ENCODE results near the gene CRTC3. TPM values are rescaled to one million over a fixed set of nuclear protein-coding genes. Genes with fewer than 3 reads are reported as not detected.

CRTC3 gene
- total RNA-seq, 3 donors from 2014 or later, result 21.6 to 53.6 (median 21.7) TPM

- no peak for ATAC-seq
- H3K4me1 ChIP-seq (ENCODE audit: low read depth), result no peaks in the 10 kb centered on the region
- intact Hi-C loops (cut with DNase I, micrococcal nuclease), result no loop called here
- no peak overlapping the region for H3K4me3 ChIP-seq
- no peak for DNase-seq
- H3K9me3 ChIP-seq, result no peaks in the 10 kb centered on the region
- H3K36me3 ChIP-seq (ENCODE audit: low read depth), result no peaks in the 10 kb centered on the region
- TF ChIP-seq CTCF (IDR thresholded peaks at IDR 0.05), result no peak
Observed at GRCh38 chr15:90540768-90541167, 11.0 kb downstream of the CRTC3 start.

GRCh38 chr15:90545095-90545494 lies 15.4 kb downstream of the CRTC3 start:
- DNase-seq, result no peak

GRCh38 chr15:90547540-90547939 lies 17.8 kb downstream of the CRTC3 start:
- Histone ChIP-seq H3K9me3 (no peaks in the 10 kb centered on the region), H3K4me3 (no peak overlapping the region), H3K4me1 (ENCODE audit: low read depth) (no peaks in the 10 kb centered on the region), H3K36me3 (ENCODE audit: low read depth) (no peaks in the 10 kb centered on the region)
- intact Hi-C loops (cut with DNase I, micrococcal nuclease), result no loop called here
- TF ChIP-seq CTCF (IDR thresholded peaks at IDR 0.05), result no peak
- no peak for DNase-seq
- ATAC-seq, result peak; percentile 21

More at GRCh38 chr15:90545095-90545494, 15.4 kb downstream of the CRTC3 start:
- no peak for ATAC-seq
- no peak overlapping the region for H3K4me3 ChIP-seq
- intact Hi-C loops (cut with DNase I, micrococcal nuclease), result no loop called here
- no peak for TF ChIP-seq CTCF (IDR thresholded peaks at IDR 0.05)
- H3K9me3 ChIP-seq, result no peaks in the 10 kb centered on the region
- no peaks in the 10 kb centered on the region for H3K36me3 ChIP-seq (ENCODE audit: low read depth)
- H3K4me1 ChIP-seq (ENCODE audit: low read depth), result no peaks in the 10 kb centered on the region

GRCh38 chr15:90550919-90551318 lies 21.2 kb downstream of the CRTC3 start:
- no peak for TF ChIP-seq CTCF (IDR thresholded peaks at IDR 0.05)
- ATAC-seq, result peak; percentile 52
- DNase-seq, result no peak
- Histone ChIP-seq H3K9me3 (no peaks in the 10 kb centered on the region), H3K4me1 (ENCODE audit: low read depth) (no peaks in the 10 kb centered on the region), H3K4me3 (no peak overlapping the region), H3K36me3 (ENCODE audit: low read depth) (no peaks in the 10 kb centered on the region)
- intact Hi-C loops (cut with DNase I, micrococcal nuclease), result no loop called here

- intact Hi-C loops (cut with DNase I, micrococcal nuclease), result no loop called here
- TF ChIP-seq CTCF (IDR thresholded peaks at IDR 0.05), result no peak
- Histone ChIP-seq H3K36me3 (ENCODE audit: low read depth) (no peaks in the 10 kb centered on the region), H3K4me3 (no peak overlapping the region), H3K9me3 (no peaks in the 10 kb centered on the region), H3K4me1 (ENCODE audit: low read depth) (peaks cover 6% of the 10 kb centered on the region)
- ATAC-seq, result peak; percentile 25
- no peak for DNase-seq
Observed at GRCh38 chr15:90552162-90552928, 22.6 kb downstream of the CRTC3 start.

- ATAC-seq, result no peak
- DNase-seq, result no peak
- intact Hi-C loops (cut with DNase I, micrococcal nuclease), result no loop called here
- no peaks in the 10 kb centered on the region for H3K36me3 ChIP-seq (ENCODE audit: low read depth)
- H3K9me3 ChIP-seq, result no peaks in the 10 kb centered on the region
- H3K4me1 ChIP-seq (ENCODE audit: low read depth), result peaks cover 11% of the 10 kb centered on the region
- TF ChIP-seq CTCF (IDR thresholded peaks at IDR 0.05), result no peak
- H3K4me3 ChIP-seq, result no peak overlapping the region
Observed at GRCh38 chr15:90552929-90553211, 23.1 kb downstream of the CRTC3 start.
